DND-41 (cell line): Measurements from ENCODE around the gene PILRA.

Experiments used
- ATAC-seq: fragments of 200-7000 bp; cut with Tn5 transposase; 3 replicates; pipeline ENCODE4 v1.9.1; 2021; ENCODE audit warnings: low read depth; ENCODE audit not compliant: insufficient read depth
- DNase-seq: peaks from one replicate; pipeline ENCODE4 v3.0.0-alpha.2; 2020
- H2AFZ ChIP-seq: 2 replicates; pipeline ENCODE4 v1.6.0; 2012; ENCODE audit warnings: low read depth, low read length
- H3K27ac ChIP-seq: 2 replicates; pipeline ENCODE4 v1.5.1; 2012; ENCODE audit warnings: low read length, inconsistent platforms
- H3K27me3 ChIP-seq: fragments of 200-600 bp; sonication (generic); 2 replicates; pipeline ENCODE4 v1.6.0; 2012; ENCODE audit warnings: low read length, mild to moderate bottlenecking, inconsistent platforms; ENCODE audit not compliant: insufficient read depth, poor library complexity
- H3K36me3 ChIP-seq: 2 replicates; pipeline ENCODE4 v1.5.1; 2012; ENCODE audit warnings: low read length, inconsistent platforms; ENCODE audit not compliant: insufficient read depth
- H3K4me1 ChIP-seq: 2 replicates; pipeline ENCODE4 v1.5.1; 2012; ENCODE audit warnings: mild to moderate bottlenecking, low read length; ENCODE audit not compliant: insufficient read depth
- H3K4me2 ChIP-seq: 2 replicates; pipeline ENCODE4 v1.6.0; 2012; ENCODE audit warnings: mild to moderate bottlenecking, moderate library complexity, low read length, inconsistent platforms; ENCODE audit not compliant: insufficient read depth
- H3K4me3 ChIP-seq, 2 experiments: fragments of 200-600 bp in 1 of 2; shearing (Covaris generic) in 1 of 2; 2 replicates each; pipeline ENCODE4 v1.5.1; 2012 to 2016; ENCODE audit warnings: inconsistent platforms in 2 of 2, low read length in 2 of 2, mild to moderate bottlenecking in 2 of 2, low read depth in 1 of 2, moderate library complexity in 1 of 2
- H3K79me2 ChIP-seq: 2 replicates; pipeline ENCODE4 v1.6.0; 2012; ENCODE audit warnings: low read length, inconsistent platforms; ENCODE audit not compliant: insufficient read depth
- H3K9ac ChIP-seq: 2 replicates; pipeline ENCODE4 v1.6.0; 2012; ENCODE audit warnings: low read depth, mild to moderate bottlenecking, inconsistent platforms, low read length, moderate library complexity
- H3K9me3 ChIP-seq: 2 replicates; pipeline ENCODE4 v1.5.1; 2012; ENCODE audit warnings: low read length, moderate library complexity, mild to moderate bottlenecking, inconsistent platforms; ENCODE audit not compliant: insufficient read depth, severe bottlenecking
- H4K20me1 ChIP-seq: 2 replicates; pipeline ENCODE4 v1.6.0; 2012; ENCODE audit warnings: low read length; ENCODE audit not compliant: insufficient read depth
- EZH2 ChIP-seq: IDR thresholded peaks from 3 replicates; pipeline ENCODE4 v1.6.1; 2012; ENCODE audit warnings: borderline replicate concordance, low read depth, mild to moderate bottlenecking, moderate library complexity, low read length, inconsistent platforms; ENCODE audit not compliant: severe bottlenecking
- TF ChIP-seq, protein P1 (sequence below): IDR thresholded peaks from 2 replicates; pipeline ENCODE4 v1.5.1; 2012; ENCODE audit warnings: borderline replicate concordance, low read length, moderate library complexity, mild to moderate bottlenecking; ENCODE audit not compliant: poor library complexity, severe bottlenecking; ENCODE audit errors: extremely low read depth

PILRA gene

DNA sequence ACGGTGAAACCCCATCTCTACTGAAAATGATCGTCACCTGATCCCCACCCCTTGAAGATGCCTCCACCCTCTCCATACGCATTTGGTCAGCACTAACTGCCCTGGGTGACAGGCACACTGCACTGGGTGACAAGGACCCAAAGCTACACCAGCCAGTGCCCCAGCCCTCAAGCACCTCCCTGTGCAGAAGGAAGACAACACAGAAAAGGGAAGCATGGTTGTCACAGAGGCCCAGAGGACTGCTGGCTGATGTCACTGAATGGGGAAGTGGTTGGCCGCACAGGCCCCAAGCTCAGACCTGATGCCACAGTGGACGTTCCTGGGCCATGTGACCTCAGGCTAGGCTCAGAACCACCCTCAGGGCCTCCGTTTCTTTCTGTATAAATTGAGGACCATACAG, 4.2 kb upstream of the PILRA start:
- H4K20me1 ChIP-seq, result peaks cover 3% of the 10 kb centered on the region; the same call in 1 of the 2 replicates
- TF ChIP-seq, protein P1, sequence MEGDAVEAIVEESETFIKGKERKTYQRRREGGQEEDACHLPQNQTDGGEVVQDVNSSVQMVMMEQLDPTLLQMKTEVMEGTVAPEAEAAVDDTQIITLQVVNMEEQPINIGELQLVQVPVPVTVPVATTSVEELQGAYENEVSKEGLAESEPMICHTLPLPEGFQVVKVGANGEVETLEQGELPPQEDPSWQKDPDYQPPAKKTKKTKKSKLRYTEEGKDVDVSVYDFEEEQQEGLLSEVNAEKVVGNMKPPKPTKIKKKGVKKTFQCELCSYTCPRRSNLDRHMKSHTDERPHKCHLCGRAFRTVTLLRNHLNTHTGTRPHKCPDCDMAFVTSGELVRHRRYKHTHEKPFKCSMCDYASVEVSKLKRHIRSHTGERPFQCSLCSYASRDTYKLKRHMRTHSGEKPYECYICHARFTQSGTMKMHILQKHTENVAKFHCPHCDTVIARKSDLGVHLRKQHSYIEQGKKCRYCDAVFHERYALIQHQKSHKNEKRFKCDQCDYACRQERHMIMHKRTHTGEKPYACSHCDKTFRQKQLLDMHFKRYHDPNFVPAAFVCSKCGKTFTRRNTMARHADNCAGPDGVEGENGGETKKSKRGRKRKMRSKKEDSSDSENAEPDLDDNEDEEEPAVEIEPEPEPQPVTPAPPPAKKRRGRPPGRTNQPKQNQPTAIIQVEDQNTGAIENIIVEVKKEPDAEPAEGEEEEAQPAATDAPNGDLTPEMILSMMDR, result no peak
- no peak for TF ChIP-seq EZH2
- H2AFZ ChIP-seq, result no peak overlapping the region
- no peak overlapping the region for H3K4me2 ChIP-seq
- peaks cover 13% of the 10 kb centered on the region for H3K4me1 ChIP-seq
- H3K9me3 ChIP-seq, result no peaks in the 10 kb centered on the region
- no peak for DNase-seq
- H3K27ac ChIP-seq, result no peak overlapping the region
- H3K9ac ChIP-seq, result no peak overlapping the region
- H3K4me3 ChIP-seq, result no peak overlapping the region
- H3K79me2 ChIP-seq, result no peaks in the 10 kb centered on the region
- H3K36me3 ChIP-seq, result peaks cover 40% of the 10 kb centered on the region
- no peaks in the 10 kb centered on the region for H3K27me3 ChIP-seq
- ATAC-seq, result no peak

DNA sequence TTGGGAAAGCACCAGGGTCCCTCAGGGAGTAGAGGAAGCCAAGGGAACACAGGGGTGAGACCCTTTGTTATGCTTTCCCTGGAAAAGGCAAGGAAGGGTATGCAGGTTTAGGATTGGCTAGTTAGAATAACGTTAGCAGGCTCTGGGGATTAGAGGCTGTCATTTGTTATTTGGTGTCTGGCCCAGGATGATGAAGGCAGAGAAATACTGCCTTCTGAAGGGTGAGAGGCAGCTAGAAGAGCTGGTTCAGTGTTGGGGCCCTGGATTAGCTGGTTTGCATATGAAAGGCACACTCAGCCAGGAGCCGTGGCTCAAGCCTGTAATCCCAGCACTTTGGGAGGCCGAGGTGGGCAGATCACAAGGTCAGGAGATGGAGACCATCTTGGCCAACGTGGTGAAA, 3.0 kb upstream of the PILRA start:
- no peak for TF ChIP-seq EZH2
- TF ChIP-seq, protein P1, result no peak
- H3K36me3 ChIP-seq, result peaks cover 30% of the 10 kb centered on the region
- no peak overlapping the region for H3K4me3 ChIP-seq
- no peak for DNase-seq
- H3K9ac ChIP-seq, result no peak overlapping the region
- no peak for ATAC-seq
- no peak overlapping the region for H3K27ac ChIP-seq
- no peaks in the 10 kb centered on the region for H3K27me3 ChIP-seq
- H3K4me2 ChIP-seq, result no peak overlapping the region
- H3K4me1 ChIP-seq, result peaks cover 13% of the 10 kb centered on the region
- peaks cover 3% of the 10 kb centered on the region; the same call in 1 of the 2 replicates for H4K20me1 ChIP-seq
- H3K79me2 ChIP-seq, result no peaks in the 10 kb centered on the region
- H3K9me3 ChIP-seq, result no peaks in the 10 kb centered on the region
- no peak overlapping the region for H2AFZ ChIP-seq

DNA sequence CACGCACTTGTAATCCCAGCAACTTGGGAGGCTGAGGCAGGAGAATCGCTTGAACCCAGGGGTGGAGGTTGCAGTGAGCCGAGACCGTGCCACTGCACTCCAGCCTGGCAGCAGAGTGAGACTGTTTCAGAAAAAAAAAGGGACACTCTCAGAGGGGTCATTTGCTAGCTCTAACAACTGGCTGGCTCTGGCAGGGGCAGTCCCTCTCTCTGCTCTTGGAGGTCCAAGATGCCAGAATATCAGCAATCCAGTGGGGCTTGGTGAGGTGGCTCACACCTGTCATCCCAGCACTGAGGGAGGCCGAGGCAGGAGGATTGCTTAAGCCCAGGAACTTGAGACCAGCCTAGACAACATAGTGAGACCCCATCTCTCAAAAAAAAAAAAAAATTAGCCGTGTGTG, 2.5 kb upstream of the PILRA start:
- no peak overlapping the region for H3K9ac ChIP-seq
- H3K27ac ChIP-seq, result no peak overlapping the region
- no peak overlapping the region for H2AFZ ChIP-seq
- H3K9me3 ChIP-seq, result no peaks in the 10 kb centered on the region
- TF ChIP-seq EZH2, result no peak
- TF ChIP-seq, protein P1, result no peak
- no peak overlapping the region for H3K4me3 ChIP-seq
- H3K4me2 ChIP-seq, result no peak overlapping the region
- H3K36me3 ChIP-seq, result peaks cover 26% of the 10 kb centered on the region
- DNase-seq (no peak), ATAC-seq (no peak)
- peaks cover 3% of the 10 kb centered on the region; the same call in 1 of the 2 replicates for H4K20me1 ChIP-seq
- no peaks in the 10 kb centered on the region for H3K27me3 ChIP-seq
- H3K4me1 ChIP-seq, result peaks cover 13% of the 10 kb centered on the region
- no peaks in the 10 kb centered on the region for H3K79me2 ChIP-seq
